Measurements from ENCODE around the gene FAM3D.
A peak's percentile ranks its signal among the peaks of the same experiment; 100 is the strongest.

Gene FAM3D

DNA sequence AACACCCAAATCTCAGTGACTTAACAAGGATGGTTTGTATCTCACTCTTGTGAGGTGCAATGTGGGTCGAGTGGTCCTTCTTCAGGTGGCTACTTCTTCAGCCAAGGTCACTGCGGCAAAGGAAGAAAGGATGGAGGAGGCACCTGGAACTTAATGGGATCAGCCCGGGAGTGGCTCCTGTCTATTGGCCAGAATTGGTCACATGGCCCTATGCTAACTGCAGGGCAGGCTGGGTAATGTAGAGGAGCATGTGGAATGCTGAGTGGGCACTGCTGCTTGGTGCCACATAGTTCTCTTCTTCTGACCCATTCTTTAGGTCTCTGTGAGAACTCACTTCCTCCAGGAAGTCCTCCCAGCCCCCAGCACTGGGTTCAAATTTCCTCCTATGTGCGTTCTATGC, 20.3 kb upstream of the FAM3D start:
- Mint-ChIP-seq H3K36me3 (ENCODE audit: low read depth) (peaks cover 4% of the 10 kb centered on the region), H3K27me3 (ENCODE audit: low read depth) (peaks cover 4% of the 10 kb centered on the region), H3K4me3 (no peak overlapping the region), H3K9me3 (peaks cover 37% of the 10 kb centered on the region), H3K4me1 (peaks cover 30% of the 10 kb centered on the region), H3K27ac (no peak overlapping the region)
- TF ChIP-seq, protein P1, sequence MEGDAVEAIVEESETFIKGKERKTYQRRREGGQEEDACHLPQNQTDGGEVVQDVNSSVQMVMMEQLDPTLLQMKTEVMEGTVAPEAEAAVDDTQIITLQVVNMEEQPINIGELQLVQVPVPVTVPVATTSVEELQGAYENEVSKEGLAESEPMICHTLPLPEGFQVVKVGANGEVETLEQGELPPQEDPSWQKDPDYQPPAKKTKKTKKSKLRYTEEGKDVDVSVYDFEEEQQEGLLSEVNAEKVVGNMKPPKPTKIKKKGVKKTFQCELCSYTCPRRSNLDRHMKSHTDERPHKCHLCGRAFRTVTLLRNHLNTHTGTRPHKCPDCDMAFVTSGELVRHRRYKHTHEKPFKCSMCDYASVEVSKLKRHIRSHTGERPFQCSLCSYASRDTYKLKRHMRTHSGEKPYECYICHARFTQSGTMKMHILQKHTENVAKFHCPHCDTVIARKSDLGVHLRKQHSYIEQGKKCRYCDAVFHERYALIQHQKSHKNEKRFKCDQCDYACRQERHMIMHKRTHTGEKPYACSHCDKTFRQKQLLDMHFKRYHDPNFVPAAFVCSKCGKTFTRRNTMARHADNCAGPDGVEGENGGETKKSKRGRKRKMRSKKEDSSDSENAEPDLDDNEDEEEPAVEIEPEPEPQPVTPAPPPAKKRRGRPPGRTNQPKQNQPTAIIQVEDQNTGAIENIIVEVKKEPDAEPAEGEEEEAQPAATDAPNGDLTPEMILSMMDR (IDR thresholded peaks at IDR 0.05; ENCODE audit: unreplicated experiment in 3 of 3), result no peak

DNA sequence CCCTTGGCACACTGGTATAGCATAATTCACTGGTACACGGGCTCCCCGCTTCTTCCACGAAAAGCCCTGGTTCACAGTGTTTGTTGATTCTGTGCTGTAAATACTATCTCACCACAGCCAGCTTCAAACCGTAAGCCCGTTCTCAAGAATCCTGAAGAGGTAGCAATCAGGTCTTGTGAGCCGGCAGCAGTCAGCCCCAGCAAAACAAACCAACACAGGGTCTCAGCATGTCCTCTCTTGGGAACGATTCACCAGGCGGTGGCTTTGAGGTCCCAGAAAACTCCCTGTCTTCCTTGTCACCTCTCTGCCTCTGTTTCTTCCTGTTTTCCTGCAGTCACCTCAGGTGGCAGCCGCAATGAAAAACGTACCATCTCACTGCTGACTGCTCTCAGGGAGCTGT, 19.1 kb upstream of the FAM3D start:
- peaks cover 32% of the 10 kb centered on the region for H3K9me3 Mint-ChIP-seq
- TF ChIP-seq, protein P1 (IDR thresholded peaks at IDR 0.05; ENCODE audit: unreplicated experiment in 3 of 3), result no peak
- H3K36me3 Mint-ChIP-seq (ENCODE audit: low read depth), result peaks cover 4% of the 10 kb centered on the region
- H3K27ac Mint-ChIP-seq, result no peak overlapping the region
- peaks cover 35% of the 10 kb centered on the region for H3K4me1 Mint-ChIP-seq
- H3K4me3 Mint-ChIP-seq, result no peak overlapping the region
- H3K27me3 Mint-ChIP-seq (ENCODE audit: low read depth), result peaks cover 4% of the 10 kb centered on the region

DNA sequence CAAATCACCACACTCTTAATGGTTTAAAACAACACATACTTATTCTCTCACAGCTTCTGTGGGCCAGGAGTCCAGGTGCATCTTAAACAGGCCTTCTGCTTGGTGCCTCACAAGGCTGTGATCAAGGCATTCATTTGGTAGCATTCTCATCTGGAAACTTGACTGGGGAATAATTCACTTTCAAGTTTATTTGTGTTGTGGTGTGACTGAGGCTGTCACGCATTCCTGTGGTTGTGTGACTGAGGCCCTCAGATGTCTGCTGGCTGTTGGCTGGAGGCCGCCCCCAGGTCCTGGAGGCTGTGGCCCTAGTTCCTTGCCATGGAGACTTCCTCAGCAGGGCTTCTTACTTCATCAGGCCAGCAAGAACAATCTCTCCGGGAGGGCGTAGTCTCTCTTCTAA, 16.9 kb upstream of the FAM3D start:
- H3K27me3 Mint-ChIP-seq (ENCODE audit: low read depth), result peaks cover 4% of the 10 kb centered on the region
- H3K36me3 Mint-ChIP-seq (ENCODE audit: low read depth), result no peaks in the 10 kb centered on the region
- TF ChIP-seq, protein P1 (IDR thresholded peaks at IDR 0.05; ENCODE audit: unreplicated experiment in 3 of 3), result no peak
- peak overlapping the region in 2 of 3 experiments; percentile 49 to 67 for H3K27ac Mint-ChIP-seq
- peaks cover 40% of the 10 kb centered on the region for H3K4me1 Mint-ChIP-seq
- peaks cover 23% of the 10 kb centered on the region for H3K9me3 Mint-ChIP-seq
- H3K4me3 Mint-ChIP-seq, result no peak overlapping the region

DNA sequence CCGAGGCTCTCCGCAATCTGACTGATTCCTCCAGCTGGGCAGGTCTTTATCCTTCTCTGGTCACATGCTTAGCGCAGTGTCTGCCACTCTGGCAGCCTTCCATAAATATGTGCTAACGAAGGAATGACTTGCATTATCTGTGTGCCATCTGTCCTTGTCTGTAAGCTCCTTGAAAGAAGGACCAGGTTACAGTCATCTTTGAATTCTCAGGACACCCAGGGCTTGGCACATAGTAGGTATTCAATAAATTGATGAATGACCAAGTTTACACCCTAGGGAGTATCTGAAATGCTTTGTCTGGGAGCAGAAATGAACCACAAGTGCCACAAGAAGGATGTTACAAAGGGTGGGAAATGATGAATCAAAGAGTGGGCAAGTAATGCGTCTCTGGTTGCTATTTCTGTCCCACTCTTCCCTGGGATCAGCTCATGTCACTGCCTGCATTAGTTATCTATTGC, 16.5 kb upstream of the FAM3D start:
- H3K36me3 Mint-ChIP-seq (ENCODE audit: low read depth), result no peaks in the 10 kb centered on the region
- H3K4me3 Mint-ChIP-seq, result peak overlapping the region in 1 of 3 experiments; percentile 41
- peaks cover 38% of the 10 kb centered on the region for H3K4me1 Mint-ChIP-seq
- TF ChIP-seq, protein P1 (IDR thresholded peaks at IDR 0.05; ENCODE audit: unreplicated experiment in 3 of 3), result no peak
- peak overlapping the region in 2 of 3 experiments; percentile 49 to 67 for H3K27ac Mint-ChIP-seq
- peaks cover 23% of the 10 kb centered on the region for H3K9me3 Mint-ChIP-seq
- H3K27me3 Mint-ChIP-seq (ENCODE audit: low read depth), result peaks cover 4% of the 10 kb centered on the region

DNA sequence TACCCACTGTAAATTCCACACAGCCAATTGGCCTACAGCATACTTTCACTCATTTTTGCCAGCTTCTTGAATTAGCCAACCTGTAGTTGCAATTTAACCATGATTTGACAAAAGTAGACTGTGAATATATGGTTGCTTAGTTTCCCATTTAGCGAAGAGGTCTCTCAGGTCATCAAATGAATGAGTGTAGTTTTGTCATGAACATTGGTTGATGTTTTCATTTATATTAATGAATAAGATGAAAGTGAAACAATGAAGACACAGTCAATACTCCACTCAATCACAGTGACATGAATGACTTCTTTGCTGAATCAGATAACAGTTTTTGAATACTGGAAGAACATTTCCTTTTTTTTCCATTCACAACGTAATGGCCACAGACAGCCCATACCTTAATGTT, 15.3 kb upstream of the FAM3D start:
- Mint-ChIP-seq H3K9me3 (peaks cover 27% of the 10 kb centered on the region), H3K27ac (peak overlapping the region in 1 of 3 experiments; percentile 49), H3K4me3 (no peak overlapping the region), H3K4me1 (peaks cover 38% of the 10 kb centered on the region), H3K27me3 (ENCODE audit: low read depth) (peaks cover 4% of the 10 kb centered on the region), H3K36me3 (ENCODE audit: low read depth) (no peaks in the 10 kb centered on the region)
- TF ChIP-seq, protein P1 (IDR thresholded peaks at IDR 0.05; ENCODE audit: unreplicated experiment in 3 of 3), result no peak

DNA sequence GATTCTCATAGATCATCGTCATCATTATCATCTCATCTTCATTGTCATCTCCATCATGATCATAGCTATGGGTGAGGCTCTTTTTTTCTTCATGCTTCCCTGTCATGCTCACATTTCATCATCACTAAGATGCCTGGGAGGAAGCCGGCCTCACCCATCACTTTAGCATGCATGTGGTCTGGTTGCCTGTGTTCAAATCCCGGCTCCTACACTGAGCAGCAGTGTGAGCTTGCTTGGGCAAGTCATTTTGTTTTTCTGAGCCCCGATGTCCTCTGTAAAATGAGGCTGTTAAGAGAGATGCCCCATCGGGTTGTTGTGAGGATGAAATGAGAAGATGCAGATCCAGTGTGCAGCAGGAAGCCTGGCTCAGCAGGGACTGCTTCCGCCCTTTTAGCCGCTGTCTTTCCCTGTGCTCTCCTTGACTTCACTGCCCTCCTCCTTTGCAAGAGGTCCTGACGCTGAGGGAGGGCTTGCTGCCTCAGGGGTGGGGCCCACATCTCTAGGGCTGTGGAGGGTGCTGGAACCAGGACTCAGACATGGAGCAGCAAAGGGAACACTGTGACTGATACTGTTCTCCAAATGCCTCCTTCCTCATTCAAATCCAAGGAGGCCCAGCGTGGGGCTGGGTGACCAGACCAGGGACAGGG, 14.4 kb upstream of the FAM3D start:
- TF ChIP-seq, protein P1 (IDR thresholded peaks at IDR 0.05; ENCODE audit: unreplicated experiment in 3 of 3), result no peak
- Mint-ChIP-seq H3K36me3 (ENCODE audit: low read depth) (no peaks in the 10 kb centered on the region), H3K27ac (peak overlapping the region in 2 of 3 experiments; percentile 50 to 70), H3K4me1 (peaks cover 38% of the 10 kb centered on the region), H3K9me3 (peaks cover 29% of the 10 kb centered on the region), H3K4me3 (no peak overlapping the region), H3K27me3 (ENCODE audit: low read depth) (peaks cover 4% of the 10 kb centered on the region)
